GM19238 (cell line): ENCODE results near the gene SUN2.
A peak's percentile ranks its signal among the peaks of the same experiment; 100 is the strongest.
"Not testable (repeated sequence)": the region's sequence is repeated elsewhere in the genome, so short reads cannot be mapped to it uniquely, and the experiment has no call there.

Source experiments
- DNase-seq: peaks from one replicate; pipeline ENCODE4 v3.0.0; 2011; ENCODE audit warnings: low spot score; ENCODE audit not compliant: insufficient read length

Gene SUN2, protein sequence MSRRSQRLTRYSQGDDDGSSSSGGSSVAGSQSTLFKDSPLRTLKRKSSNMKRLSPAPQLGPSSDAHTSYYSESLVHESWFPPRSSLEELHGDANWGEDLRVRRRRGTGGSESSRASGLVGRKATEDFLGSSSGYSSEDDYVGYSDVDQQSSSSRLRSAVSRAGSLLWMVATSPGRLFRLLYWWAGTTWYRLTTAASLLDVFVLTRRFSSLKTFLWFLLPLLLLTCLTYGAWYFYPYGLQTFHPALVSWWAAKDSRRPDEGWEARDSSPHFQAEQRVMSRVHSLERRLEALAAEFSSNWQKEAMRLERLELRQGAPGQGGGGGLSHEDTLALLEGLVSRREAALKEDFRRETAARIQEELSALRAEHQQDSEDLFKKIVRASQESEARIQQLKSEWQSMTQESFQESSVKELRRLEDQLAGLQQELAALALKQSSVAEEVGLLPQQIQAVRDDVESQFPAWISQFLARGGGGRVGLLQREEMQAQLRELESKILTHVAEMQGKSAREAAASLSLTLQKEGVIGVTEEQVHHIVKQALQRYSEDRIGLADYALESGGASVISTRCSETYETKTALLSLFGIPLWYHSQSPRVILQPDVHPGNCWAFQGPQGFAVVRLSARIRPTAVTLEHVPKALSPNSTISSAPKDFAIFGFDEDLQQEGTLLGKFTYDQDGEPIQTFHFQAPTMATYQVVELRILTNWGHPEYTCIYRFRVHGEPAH

DNA sequence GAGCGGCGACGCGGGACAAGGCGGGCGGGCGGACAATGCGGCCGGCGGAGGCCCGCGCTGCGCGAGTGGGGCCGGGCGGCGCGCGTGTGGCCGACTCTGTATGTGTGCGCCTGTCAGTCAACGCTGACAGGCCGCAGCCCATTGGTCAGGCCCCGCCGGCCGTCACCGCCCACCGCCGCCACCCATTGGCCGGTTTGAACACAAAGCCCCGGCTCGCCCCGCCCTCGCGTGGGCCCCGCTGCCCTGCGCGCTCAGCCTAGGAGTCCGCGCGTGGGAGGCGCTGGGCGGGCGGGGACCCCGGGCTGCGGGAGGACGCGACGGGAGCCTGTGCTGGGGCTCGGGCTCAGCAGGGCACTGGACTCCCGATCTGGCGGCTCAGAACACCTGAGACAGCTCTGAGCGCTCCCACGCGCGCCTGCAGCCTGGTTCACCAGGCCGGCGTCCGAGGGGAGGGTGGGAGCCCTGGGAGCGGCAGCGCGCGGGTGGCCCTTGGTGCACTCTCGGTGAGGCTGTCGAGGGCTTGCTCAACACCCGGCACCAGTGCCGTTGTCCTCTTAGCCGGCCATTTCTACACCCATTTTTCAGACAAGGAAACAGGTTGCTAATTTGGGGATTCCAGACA is at the start of gene SUN2:
Gene SUN2 (minus strand): TSS at position 88 of the 622 bp plus-strand sequence. CDS start 3,370 bp downstream, outside the sequence.
- DNase-seq: peak; percentile 99

DNA sequence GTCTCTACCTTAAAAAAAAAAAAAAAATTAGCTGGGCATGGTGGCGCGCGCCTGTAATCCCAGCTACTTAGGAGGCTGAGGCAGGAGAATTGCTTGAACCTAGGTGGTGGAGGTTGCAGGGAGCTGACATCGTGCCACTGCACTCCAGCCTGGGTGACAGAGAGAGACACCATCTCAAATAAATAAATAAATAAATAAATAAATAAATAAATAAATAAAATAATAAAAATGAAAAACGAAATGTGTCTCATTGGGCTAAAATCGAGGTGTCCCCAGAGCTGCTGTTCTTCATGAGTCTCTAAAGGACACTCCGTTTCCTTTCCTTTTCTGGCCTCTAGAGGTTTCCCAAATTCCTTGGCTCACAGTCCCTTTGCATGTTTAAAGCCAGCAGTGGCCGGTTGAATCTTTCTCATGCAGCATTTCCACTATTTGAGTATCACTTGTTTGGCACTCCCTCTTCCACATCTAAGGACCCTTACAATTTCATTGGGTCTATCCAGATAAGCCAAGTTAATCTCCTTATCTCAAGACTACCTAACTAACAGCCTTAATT is 49.3 kb upstream of the SUN2 start:
- DNase-seq: not testable (repeated sequence)

DNA sequence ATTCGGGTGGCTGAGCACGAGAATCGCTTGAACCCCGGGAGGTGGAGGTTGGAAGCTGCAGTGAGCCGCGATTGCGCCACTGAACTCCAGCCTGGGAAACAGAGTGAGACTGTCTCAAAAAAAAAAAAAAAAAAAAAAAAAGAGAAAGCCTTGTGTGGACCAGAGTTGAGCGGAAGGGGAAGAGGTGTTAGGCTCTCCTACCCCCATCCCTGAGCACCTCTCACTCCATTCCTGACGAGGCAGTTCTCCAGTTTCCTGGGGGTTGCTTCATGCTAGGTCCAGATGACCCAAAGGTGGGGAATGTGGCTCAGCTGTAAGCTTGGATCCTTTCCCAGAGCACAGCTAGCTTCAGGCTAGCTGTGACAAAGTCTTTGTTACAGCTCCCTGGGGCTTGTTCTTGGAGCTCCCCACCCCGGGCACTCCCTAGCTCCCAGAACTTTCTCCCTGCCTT is 46.9 kb upstream of the SUN2 start:
- no peak for DNase-seq

DNA sequence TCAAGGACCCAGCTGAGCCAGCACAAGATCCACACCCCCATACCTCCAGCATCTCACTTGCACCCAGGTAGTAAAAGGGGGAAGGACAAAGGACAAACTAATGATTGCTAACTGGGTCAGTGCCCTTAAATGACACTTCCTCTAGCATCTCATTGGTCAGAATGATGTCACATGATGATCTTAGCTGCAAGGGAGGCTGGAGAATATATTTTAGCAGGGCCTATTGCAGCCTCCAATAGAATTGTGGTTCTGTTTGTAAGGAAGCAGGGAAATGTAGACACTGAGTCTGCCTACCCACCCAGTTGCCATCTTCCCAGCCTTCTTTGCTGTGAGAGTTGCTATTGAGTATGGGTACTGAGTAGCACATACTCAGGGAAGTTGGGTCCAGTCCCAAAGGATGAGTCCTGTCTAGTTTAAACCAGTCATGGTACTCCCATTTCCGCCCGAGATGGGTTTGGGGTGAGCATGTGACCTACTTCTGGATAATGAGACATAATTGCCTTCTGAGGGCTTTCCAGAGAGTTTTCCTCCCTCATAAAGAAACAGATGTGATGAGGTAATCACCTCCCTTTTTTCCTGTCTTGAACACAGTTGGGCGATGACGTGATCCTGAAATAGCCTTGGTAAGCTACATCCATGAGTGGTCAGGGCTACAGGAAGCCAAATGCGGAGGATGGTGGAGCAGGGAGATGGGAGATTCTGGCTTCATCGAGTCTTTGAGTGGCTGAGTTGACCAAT is 43.6 kb upstream of the SUN2 start:
- no peak for DNase-seq

DNA sequence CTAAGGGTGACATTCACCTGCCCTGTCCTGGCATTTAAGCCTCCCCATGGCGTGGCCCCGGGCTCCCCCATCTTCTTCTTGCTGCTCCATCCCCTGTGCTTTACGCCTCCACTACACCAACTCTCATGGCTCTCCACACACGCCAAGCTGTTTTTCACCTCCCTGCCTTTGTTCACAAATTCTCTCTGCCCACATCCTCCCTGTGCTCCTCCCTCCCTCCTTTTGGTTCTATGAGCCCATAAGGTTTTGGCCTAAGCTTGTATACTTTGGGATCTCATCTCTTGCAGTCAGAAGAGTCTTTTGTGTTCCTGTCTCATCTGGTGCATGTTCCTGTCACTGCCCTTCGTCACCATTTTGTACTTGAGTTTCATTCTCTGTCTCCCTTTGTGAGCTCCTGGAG is 42.7 kb upstream of the SUN2 start:
- DNase-seq: no peak

DNA sequence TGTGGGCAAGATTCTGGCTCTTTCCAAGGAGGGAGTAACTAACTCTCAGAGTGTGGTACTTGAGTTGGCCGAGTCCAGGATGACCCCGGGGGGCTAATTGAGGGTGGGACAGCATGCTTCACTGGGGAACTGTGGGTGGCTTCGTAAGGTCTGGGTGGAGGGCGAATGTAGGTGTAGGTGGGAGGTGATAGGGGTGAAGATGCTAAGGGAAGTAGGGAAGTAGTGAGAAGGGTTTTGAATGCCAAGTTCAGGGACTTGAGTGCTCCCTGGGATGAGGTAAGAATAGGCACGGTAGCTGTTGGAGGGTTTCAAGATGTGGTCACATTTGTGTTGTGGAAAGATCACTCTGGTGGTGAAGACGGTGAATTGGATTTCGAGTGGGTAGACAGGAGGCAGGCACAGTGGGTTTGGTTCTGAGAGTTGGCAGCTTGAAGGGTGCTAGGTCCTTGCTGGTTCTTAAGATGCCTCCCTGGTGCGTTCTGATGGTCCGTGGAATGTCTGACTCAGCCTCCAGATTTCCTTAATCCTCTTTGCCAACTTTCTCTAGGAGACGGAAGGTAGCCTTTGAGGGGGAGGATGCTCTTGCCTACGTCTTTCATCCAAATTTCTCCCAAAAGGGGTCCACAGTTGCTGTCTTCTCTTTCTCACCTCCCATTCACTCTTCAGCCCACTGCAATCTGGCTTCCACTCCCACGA is 40.6 kb upstream of the SUN2 start:
- no peak for DNase-seq

DNA sequence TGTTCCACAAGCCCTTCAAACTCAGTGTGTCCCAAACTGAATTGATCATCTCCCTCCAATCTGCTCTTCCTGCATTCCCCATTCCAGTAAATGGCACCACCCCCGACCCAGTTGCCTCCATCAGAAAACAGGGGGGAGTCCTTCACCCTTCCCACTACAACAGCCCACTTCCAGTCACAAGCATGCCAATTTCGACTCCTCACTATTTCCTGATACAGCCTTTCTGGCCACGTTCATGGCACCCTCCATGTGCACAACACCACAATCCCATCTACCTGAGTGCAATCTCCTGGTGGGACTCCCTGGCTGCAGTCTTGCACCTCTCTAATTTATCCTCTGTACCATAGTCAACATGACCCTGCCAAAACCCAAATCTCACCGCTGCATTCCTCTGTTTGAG is 39.8 kb upstream of the SUN2 start:
- no peak for DNase-seq

DNA sequence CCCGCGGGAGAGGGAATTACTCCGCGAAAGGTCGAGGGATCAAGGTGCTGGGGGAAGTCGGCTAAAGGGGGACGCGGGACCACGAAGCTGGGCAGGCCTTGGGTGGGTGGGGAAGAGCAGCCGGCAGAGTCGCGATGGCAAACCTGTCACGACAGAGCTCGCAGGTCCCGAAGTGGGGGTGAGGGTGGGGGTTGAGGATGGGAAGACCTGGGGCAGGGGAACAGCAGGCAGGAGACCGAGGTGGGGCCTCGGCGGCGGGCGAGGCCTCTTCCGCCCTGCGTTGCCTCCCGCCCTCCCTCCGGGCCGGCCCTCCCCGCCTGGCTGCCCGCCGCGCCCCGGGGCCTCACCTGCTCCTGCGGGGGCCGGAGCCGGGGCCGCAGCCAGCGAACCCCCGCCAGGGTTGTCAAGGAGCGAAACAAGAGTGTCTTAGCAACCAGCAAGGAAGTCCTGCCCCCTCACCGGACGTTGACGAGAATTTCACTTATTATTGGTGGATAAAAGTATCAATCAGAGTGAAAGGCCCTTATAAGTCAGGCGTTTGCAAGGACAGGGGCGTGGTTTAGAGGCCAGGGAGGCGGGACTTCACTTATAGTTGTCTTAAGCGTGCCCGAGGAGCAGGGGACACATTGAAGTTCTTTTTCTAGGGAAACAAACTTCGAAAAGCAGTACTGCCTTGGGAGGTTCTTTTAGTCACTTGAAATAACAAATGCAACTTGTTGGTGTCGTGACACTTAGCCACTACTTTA is 38.1 kb upstream of the SUN2 start, which contains the start of gene DNAL4:
Gene DNAL4 (minus strand): TSS at position 423 of the 746 bp plus-strand sequence. CDS start 11,412 bp downstream, outside the sequence.
- DNase-seq: peak; percentile 94

DNA sequence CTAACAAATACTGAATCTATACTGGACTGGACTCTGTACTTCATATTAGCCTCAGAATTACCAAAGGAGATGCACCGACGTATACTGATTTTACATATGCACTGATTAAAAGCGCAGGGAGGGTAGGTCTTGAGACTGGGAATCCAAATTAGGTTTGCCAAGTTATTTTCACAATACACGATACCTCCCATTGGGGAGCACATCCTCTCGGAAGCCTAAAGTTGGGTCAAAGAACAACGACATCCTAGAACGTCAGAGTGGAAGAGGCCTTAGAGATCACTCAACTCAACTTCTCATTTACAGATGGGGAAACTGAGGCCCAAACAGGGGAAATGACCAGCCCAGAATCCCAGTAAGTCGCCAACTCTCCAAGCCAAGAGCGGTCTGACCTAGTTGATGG is 37.5 kb upstream of the SUN2 start:
- no peak for DNase-seq

DNA sequence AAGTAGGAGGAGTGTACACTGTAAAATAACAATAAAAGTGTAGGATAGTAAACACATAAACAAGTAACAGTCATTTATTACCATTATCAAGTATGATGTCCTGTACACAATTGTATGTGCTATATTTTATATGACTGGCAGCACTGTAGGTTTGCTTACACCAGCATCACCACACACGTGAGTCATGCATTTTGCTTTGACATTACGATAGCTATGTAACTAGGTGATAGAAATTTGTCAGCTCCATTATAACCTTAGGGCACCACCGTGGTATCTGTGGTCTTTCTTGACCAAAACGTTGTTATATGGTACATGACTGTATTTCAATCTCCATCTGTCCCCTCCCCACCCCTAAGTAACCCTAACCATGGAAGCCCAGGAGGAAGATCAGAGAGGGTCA is 37.0 kb upstream of the SUN2 start:
- no peak for DNase-seq

DNA sequence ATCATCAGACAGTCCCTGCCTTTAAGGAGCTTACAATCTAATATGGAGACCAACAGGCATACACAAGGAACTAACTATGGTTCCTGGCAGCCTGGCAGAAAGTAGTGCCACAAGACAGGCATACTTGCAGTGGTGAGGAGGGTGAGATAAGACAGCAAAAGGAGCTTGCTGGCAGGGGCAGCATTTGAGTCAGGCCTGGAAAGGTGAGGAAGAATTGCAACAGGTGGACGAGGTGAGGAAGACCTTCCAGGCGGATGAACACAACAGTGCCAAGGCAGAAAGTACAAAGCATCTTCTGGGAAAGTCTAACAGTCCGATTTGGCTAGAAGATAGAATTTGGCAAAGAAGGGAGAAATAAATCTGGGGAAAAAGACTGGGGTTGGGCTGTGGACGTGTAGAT is 33.8 kb upstream of the SUN2 start:
- no peak for DNase-seq

DNA sequence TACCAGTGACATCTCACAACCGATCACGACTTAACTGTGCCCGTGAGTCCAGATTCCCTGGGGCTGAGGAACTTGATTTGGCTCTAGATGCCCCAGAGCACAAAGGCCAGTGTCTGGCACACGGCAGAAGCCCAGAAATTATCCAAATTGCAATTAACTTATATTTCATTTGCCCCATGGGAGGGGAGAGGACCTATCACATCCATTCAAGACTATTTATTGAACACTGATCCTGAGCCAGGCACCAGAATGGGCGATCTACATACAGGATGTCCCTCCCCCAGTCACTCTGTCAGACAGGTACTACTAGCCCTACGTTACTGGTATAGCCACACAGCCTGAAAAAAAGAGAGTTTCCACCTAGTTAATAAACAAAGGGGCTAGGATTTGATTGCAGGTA is 33.0 kb upstream of the SUN2 start:
- DNase-seq: no peak

DNA sequence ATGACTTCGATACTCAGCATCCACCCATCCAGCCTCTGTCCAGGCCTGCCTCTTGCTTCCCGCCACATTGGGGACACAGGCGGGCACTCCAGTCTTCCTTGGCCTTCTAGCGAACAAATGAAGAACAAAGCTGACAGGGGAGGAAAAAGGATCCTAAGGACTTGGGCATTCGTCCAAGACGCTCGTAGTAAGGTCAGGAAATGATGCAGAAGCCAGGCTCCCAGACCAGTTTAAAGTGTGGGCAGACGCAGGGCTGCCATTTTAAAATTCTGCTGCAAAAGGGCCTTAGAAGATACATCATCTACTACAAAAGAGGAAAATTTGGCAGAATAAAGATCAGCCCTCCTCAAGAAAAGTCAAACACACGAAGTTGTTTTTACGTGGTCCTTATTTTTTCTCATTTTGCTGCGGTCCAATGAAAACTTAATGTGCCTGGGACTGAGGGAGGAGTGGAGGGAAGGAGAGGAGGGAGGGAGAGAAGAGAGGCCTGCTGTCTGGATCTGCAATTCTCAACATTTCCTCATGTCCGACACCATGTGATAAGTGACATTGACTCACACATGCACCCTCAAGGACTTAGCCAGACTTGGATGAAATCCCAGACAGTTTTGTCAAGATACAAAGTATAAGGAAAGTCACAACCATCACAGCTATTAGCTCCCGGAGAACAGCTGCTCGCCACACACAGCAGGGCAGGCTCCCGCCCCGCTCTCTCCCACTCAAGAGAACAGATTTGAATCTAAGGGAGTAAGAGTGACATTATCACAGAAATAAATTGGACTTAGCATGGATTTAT is 32.4 kb upstream of the SUN2 start:
- no peak for DNase-seq

DNA sequence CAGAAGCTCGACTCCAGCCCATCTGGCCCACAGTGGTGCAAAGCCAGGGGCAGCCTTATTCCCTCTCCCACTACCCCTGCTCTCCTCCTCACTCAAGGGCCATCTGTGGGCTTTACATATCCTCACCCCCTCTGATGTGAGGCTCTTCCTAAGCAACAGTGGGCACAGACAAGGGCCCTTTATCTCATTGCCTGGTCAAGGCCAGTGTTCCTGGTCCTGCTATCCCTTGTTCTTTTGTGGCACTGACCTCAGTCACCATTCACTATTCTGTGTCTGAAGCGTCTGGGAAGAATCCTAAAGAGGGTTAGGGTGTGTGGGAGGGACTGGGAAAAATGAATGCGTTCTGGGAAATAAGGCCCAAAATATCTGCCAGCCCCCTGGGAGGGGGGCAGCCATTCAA is 30.8 kb upstream of the SUN2 start:
- DNase-seq: no peak

DNA sequence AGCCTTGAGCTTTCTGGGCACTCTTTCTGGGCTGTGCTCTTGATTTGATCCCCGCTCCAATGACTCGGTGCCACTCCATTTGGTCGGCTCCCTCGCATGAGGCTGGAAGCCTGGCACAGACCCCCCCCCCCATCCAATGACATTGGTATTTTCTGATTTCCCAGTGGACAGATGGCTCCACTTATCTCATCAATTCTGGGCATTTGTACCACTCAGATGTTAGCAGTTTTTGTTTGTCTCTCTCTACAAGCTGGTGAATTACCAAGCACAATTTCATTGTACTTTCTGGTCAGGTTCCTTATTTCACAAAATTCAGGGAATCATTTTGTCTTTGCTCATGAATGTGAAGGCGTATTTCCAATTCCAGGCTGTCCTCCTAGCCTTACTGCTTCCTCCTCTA is 29.1 kb upstream of the SUN2 start:
- no peak for DNase-seq

DNA sequence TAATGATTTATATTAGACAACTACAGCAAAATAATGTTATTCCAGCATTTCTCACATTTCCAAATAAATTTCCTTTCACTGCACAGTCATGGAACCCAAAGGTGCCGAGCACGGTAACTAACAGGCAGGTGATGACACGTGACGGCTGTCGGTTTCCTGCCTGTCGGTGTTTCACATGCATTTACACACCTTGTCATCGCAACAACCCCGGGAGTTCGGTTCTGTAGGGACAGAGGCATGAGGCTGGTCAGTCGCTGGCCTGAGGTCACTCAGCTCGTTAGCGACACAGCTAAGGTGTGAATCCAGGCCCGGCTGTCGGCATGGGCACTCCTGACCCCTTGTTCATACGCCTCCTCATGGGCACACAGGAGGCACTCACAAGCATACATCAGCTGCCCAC is 28.2 kb upstream of the SUN2 start:
- DNase-seq: no peak

DNA sequence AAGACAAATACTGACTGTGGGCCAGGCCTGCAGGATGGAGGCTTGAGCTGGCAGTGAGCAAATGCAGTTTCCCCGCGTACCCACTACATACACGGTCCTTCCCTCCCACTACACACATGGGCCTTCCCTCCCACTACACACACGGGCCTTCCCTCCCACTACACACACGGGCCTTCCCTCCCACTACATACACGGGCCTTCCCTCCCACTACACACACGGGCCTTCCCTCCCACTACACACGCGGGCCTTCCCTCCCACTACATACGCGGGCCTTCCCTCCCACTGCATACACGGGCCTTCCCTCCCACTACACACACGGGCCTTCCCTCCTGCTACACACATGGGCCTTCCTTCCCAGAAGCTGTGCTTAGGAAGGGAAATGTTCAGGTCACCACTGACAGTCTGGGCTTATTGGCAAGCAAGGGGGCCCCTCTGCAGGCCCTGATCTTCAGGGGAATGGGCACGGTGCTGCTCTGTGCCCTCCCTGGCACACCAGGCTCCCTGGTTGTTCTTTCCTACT is 27.4 kb upstream of the SUN2 start:
- no peak for DNase-seq

DNA sequence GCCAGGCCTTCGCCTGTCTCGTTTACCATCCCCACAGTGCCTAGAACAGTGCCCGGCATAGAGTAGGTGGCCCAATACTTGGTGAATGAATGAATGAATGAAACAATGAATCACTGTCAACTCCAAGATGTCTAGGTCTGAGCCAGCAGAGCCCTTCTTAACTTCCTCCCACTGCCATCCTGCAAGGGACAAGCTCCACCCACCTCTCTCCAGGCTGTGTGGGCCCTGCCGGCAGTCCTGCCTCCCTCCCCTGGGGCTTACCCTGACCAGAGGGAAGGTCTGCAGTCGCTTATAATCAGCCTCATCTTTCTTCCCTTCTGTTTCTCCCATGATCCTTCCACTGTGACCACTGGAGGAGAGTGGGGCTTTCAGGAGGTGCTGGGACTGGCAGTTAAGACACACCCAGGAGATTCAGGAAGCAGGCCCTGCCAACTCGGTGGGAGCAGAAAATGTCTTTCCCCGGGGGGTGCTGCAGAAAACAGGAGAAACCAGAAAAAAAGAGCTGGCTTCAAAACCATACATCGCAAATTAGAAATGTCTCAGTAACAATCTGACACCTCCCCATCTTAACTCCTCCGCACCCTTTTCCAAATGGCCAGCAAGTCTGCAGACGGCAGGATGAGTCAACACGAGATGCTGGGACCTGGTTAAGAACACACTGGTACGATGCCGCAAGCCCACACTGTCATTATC is 26.8 kb upstream of the SUN2 start:
- DNase-seq: no peak
